H9 (cell line): ENCODE data around the gene UCP2. TPM values are rescaled to one million over a fixed set of nuclear protein-coding genes. Genes with fewer than 3 reads are reported as not detected.

Experiments
- DNase-seq: peaks from one replicate; pipeline ENCODE4 v3.0.0-alpha.2; 2017
- H2AFZ ChIP-seq: one replicate; pipeline ENCODE4 v1.6.1; 2013; ENCODE audit warnings: mild to moderate bottlenecking, low read length, control low read depth, moderate library complexity
- H2AK5ac ChIP-seq: 2 replicates; pipeline ENCODE4 v1.6.1; 2013; ENCODE audit warnings: low read length, control low read depth, mixed read lengths; ENCODE audit not compliant: insufficient read length
- H2BK120ac ChIP-seq: one replicate; pipeline ENCODE4 v1.6.1; 2013; ENCODE audit warnings: low read depth, mild to moderate bottlenecking, low read length, control low read depth, inconsistent platforms; ENCODE audit not compliant: poor library complexity, severe bottlenecking
- H2BK12ac ChIP-seq: 2 replicates; pipeline ENCODE4 v1.6.1; 2013; ENCODE audit warnings: low read length, control low read depth, mixed read lengths, low read depth; ENCODE audit not compliant: insufficient read length
- H2BK15ac ChIP-seq: 2 replicates; pipeline ENCODE4 v1.6.1; 2013; ENCODE audit warnings: low read depth, low read length, control low read depth
- H2BK20ac ChIP-seq: one replicate; pipeline ENCODE4 v1.6.1; 2013; ENCODE audit warnings: low read depth, mild to moderate bottlenecking, low read length, control low read depth, inconsistent platforms; ENCODE audit not compliant: poor library complexity, severe bottlenecking
- H2BK5ac ChIP-seq: 2 replicates; pipeline ENCODE4 v1.6.1; 2013; ENCODE audit warnings: low read length, control low read depth, mixed read lengths; ENCODE audit not compliant: insufficient read length
- H3K14ac ChIP-seq: 2 replicates; pipeline ENCODE4 v1.6.1; 2013; ENCODE audit warnings: low read length, control low read depth; ENCODE audit not compliant: insufficient read depth
- H3K18ac ChIP-seq: 2 replicates; pipeline ENCODE4 v1.6.1; 2013; ENCODE audit warnings: low read depth, mild to moderate bottlenecking, mixed read lengths, low read length, control low read depth; ENCODE audit not compliant: insufficient read length
- H3K23ac ChIP-seq: 2 replicates; pipeline ENCODE4 v1.6.1; 2013; ENCODE audit warnings: low read length, control low read depth, mixed read lengths, low read depth; ENCODE audit not compliant: insufficient read length
- H3K23me2 ChIP-seq: 2 replicates; pipeline ENCODE4 v1.6.1; 2013; ENCODE audit warnings: low read depth, mild to moderate bottlenecking, mixed read lengths, low read length, control low read depth; ENCODE audit not compliant: insufficient read length, poor library complexity, severe bottlenecking
- H3K27ac ChIP-seq: 2 replicates; pipeline ENCODE4 v1.5.1; 2013; ENCODE audit warnings: low read length, control low read depth, mixed read lengths, low read depth; ENCODE audit not compliant: insufficient read length
- H3K27me3 ChIP-seq: 2 replicates; pipeline ENCODE4 v1.6.1; 2013; ENCODE audit warnings: low read length, control low read depth, inconsistent platforms; ENCODE audit not compliant: insufficient read depth
- H3K4ac ChIP-seq: 2 replicates; pipeline ENCODE4 v1.6.1; 2013; ENCODE audit warnings: low read depth, mild to moderate bottlenecking, control low read depth, inconsistent platforms, low read length, moderate library complexity
- H3K4me1 ChIP-seq: 2 replicates; pipeline ENCODE4 v1.6.1; 2013; ENCODE audit warnings: low read length, control low read depth, inconsistent platforms; ENCODE audit not compliant: insufficient read depth
- H3K4me2 ChIP-seq: 2 replicates; pipeline ENCODE4 v1.6.1; 2013; ENCODE audit warnings: low read length, control low read depth, mixed read lengths; ENCODE audit not compliant: insufficient read length, insufficient read depth
- H3K56ac ChIP-seq: 2 replicates; pipeline ENCODE4 v1.6.1; 2013; ENCODE audit warnings: low read depth, mild to moderate bottlenecking, mixed read lengths, low read length, control low read depth; ENCODE audit not compliant: insufficient read length
- H3K79me1 ChIP-seq: 2 replicates; pipeline ENCODE4 v1.6.1; 2013; ENCODE audit warnings: low read depth, mild to moderate bottlenecking, moderate library complexity, low read length, control low read depth, inconsistent platforms; ENCODE audit not compliant: insufficient read depth, poor library complexity, severe bottlenecking
- H3K79me2 ChIP-seq: 2 replicates; pipeline ENCODE4 v1.6.1; 2013; ENCODE audit warnings: low read length, control low read depth, inconsistent platforms; ENCODE audit not compliant: insufficient read depth
- H3K9ac ChIP-seq: 2 replicates; pipeline ENCODE4 v1.6.1; 2013; ENCODE audit warnings: low read length, control low read depth, mixed read lengths; ENCODE audit not compliant: insufficient read length; ENCODE audit errors: extremely low read depth
- H3K9me3 ChIP-seq: one replicate; pipeline ENCODE4 v1.6.1; 2013; ENCODE audit warnings: low read depth, low read length, inconsistent platforms; ENCODE audit not compliant: control insufficient read depth
- H3T11ph ChIP-seq: one replicate; pipeline ENCODE4 v1.6.1; 2013; ENCODE audit warnings: mild to moderate bottlenecking, low read length, control low read depth, inconsistent platforms
- H4K20me1 ChIP-seq: one replicate; pipeline ENCODE4 v1.6.1; 2013; ENCODE audit not compliant: control insufficient read depth, insufficient read length, insufficient read depth
- H4K5ac ChIP-seq: 2 replicates; pipeline ENCODE4 v1.6.1; 2013; ENCODE audit warnings: low read depth, mild to moderate bottlenecking, mixed read lengths, low read length, control low read depth; ENCODE audit not compliant: insufficient read length
- H4K8ac ChIP-seq: replicated peaks from 2 replicates; pipeline ENCODE4 v1.6.1; 2013; ENCODE audit warnings: low read length, control low read depth, mixed read lengths, low read depth; ENCODE audit not compliant: insufficient read length
- H4K91ac ChIP-seq: 2 replicates; pipeline ENCODE4 v1.6.1; 2013; ENCODE audit warnings: low read depth, mild to moderate bottlenecking, moderate library complexity, mixed read lengths, low read length, control low read depth; ENCODE audit not compliant: insufficient read length
- H3K27ac Mint-ChIP-seq, 3 experiments: 2 replicates in 2 of 3; 3 replicates in 1 of 3; pipeline ENCODE4 v1.8.0; 2020 to 2021; ENCODE audit warnings: mixed read lengths in 3 of 3, mild to moderate bottlenecking in 1 of 3, moderate library complexity in 1 of 3
- H3K27me3 Mint-ChIP-seq: 2 replicates; pipeline ENCODE4 v1.8.0; 2021; ENCODE audit warnings: low read depth, mild to moderate bottlenecking, moderate library complexity, mixed read lengths
- H3K36me3 Mint-ChIP-seq, 3 experiments: 2 replicates in 2 of 3; 3 replicates in 1 of 3; pipeline ENCODE4 v1.8.0; 2020 to 2021; ENCODE audit warnings: low read depth in 3 of 3, mixed read lengths in 3 of 3; ENCODE audit not compliant: insufficient read depth in 1 of 3
- H3K4me1 Mint-ChIP-seq, 2 experiments: 2 replicates each; pipeline ENCODE4 v1.8.0; 2020; ENCODE audit warnings: mixed read lengths in 2 of 2
- H3K4me3 Mint-ChIP-seq, 2 experiments: 2 replicates in 1 of 2; 3 replicates in 1 of 2; pipeline ENCODE4 v1.8.0; 2020 to 2021; ENCODE audit warnings: mild to moderate bottlenecking in 2 of 2, mixed read lengths in 2 of 2, moderate library complexity in 1 of 2
- H3K9me3 Mint-ChIP-seq, 2 experiments: 2 replicates in 1 of 2; 3 replicates in 1 of 2; pipeline ENCODE4 v1.8.0; 2020; ENCODE audit warnings: mild to moderate bottlenecking in 2 of 2, mixed read lengths in 2 of 2, moderate library complexity in 1 of 2
- WGBS: extraction: QIAGEN DNeasy Blood & Tissue Kit; methylation state at CpG from one replicate; pipeline ENCODE4 v1.1.7; 2013; ENCODE audit warnings: missing lambda C conversion rate, low lambda C conversion rate, mixed read lengths; ENCODE audit not compliant: insufficient read length; ENCODE audit errors: extremely low coverage; 5-methylcytosine and 5-hydroxymethylcytosine counted together
- total RNA-seq: library from RNA; stranded (reverse); gene quantifications from 2 replicates; pipeline ENCODE4 v1.2.1, GENCODE V29; 2021
- TF ChIP-seq, protein P1 (sequence below): fragments of 200-600 bp; sonication (generic); conservative IDR thresholded peaks from 3 replicates; pipeline ENCODE4 v1.8.0; 2021; ENCODE audit warnings: antibody characterized with exemption, mild to moderate bottlenecking

UCP2 gene
- total RNA-seq, 1 experiment from 2014 or later: 62.1 TPM

DNA sequence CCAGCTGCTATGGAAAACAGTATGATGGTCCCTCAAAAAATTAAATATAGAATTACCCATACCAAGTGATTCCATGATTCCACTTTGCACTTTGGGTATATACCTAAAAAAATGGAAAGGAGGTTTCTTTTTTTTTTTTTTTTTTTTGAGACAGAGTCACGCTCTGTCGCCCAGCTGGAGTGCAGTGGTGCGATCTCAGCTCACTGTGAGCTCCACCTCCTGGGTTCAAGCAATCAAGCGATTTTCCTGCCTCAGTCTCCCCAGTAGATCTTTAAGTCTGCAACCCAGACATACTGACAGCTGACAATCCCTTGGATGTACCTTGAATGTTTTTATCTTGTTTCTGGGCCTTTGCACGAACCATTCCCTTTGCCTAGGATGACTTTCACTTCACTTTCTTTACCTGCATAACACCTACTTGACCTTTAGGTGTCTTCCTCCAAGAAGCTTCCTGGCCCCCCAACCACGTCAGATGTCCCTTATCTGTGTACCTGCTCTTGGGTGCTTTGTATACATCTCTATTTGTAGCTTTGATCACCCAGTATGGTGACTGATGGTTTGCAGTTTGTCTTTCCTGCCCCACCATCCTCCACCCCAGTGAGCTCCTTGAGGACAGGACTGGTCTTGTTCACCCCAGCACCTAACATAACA lies 14.6 kb upstream of the UCP2 start:
- Histone ChIP-seq H4K8ac (no peak overlapping the region), H3K23me2 (no peaks in the 10 kb centered on the region), H4K91ac (no peak overlapping the region), H3K9ac (peak overlapping the region; percentile 13), H2AFZ (no peak overlapping the region), H2BK20ac (no peak overlapping the region), H3K56ac (no peak overlapping the region), H3K18ac (no peak overlapping the region), H3K14ac (no peak overlapping the region), H3T11ph (no peak overlapping the region), H3K4ac (no peak overlapping the region), H2BK12ac (no peak overlapping the region), H3K4me2 (no peak overlapping the region), H3K27me3 (no peaks in the 10 kb centered on the region), H3K9me3 (no peaks in the 10 kb centered on the region), H3K79me2 (no peaks in the 10 kb centered on the region), H3K79me1 (no peaks in the 10 kb centered on the region), H3K4me1 (no peaks in the 10 kb centered on the region), H2BK120ac (no peak overlapping the region), H4K5ac (no peak overlapping the region), H2BK15ac (no peak overlapping the region), H2BK5ac (no peak overlapping the region), H3K23ac (no peak overlapping the region), H4K20me1 (no peaks in the 10 kb centered on the region), H3K27ac (no peak overlapping the region), H2AK5ac (no peak overlapping the region)
- Mint-ChIP-seq H3K9me3 (no peaks in the 10 kb centered on the region), H3K4me3 (no peak overlapping the region), H3K4me1 (peaks cover 9 to 14% of the 10 kb centered on the region in 2 experiments), H3K27ac (peak overlapping the region in 1 of 3 experiments; percentile 12; a peak in 1 of 7 replicates), H3K27me3 (no peaks in the 10 kb centered on the region; the same call in 1 of the 2 replicates), H3K36me3 (no peaks in the 10 kb centered on the region; a peak in 1 of 7 replicates)
- DNase-seq: no peak
- TF ChIP-seq, protein P1, sequence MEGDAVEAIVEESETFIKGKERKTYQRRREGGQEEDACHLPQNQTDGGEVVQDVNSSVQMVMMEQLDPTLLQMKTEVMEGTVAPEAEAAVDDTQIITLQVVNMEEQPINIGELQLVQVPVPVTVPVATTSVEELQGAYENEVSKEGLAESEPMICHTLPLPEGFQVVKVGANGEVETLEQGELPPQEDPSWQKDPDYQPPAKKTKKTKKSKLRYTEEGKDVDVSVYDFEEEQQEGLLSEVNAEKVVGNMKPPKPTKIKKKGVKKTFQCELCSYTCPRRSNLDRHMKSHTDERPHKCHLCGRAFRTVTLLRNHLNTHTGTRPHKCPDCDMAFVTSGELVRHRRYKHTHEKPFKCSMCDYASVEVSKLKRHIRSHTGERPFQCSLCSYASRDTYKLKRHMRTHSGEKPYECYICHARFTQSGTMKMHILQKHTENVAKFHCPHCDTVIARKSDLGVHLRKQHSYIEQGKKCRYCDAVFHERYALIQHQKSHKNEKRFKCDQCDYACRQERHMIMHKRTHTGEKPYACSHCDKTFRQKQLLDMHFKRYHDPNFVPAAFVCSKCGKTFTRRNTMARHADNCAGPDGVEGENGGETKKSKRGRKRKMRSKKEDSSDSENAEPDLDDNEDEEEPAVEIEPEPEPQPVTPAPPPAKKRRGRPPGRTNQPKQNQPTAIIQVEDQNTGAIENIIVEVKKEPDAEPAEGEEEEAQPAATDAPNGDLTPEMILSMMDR: no peak
- WGBS: no CpG with 5 or more reads among the region's 6 CpGs
